Upper lobe of left lung (tissue), 6 donors: Measurements from ENCODE around the gene OR51V1. TPM values are rescaled to one million over a fixed set of nuclear protein-coding genes. Genes with fewer than 3 reads are reported as not detected.
A peak's percentile ranks its signal among the peaks of the same experiment; 100 is the strongest.

Source experiments
- ATAC-seq, 2 donors: fragments of 200-7000 bp; cut with Tn5 transposase; one replicate each; pipeline ENCODE4 v1.9.1; 2022; ENCODE audit warnings: mild to moderate bottlenecking in 2 of 2, moderate library complexity in 2 of 2; ENCODE audit not compliant: low FRiP score in 2 of 2
- DNase-seq, 2 donors: peaks; one replicate each; pipeline ENCODE4 v3.0.0-alpha.2; 2019 to 2020
- H3K27ac ChIP-seq, 4 donors: fragments of 200-600 bp; sonication (generic); one replicate each; pipeline ENCODE4 v1.5.1; 2016 to 2019
- H3K27me3 ChIP-seq, 4 donors: fragments of 200-600 bp; sonication (generic); one replicate each; pipeline ENCODE4 v1.5.1; 2017 to 2019
- H3K36me3 ChIP-seq, 4 donors: fragments of 200-600 bp; sonication (generic); one replicate each; pipeline ENCODE4 v1.5.1; 2016 to 2019
- H3K4me1 ChIP-seq, 4 donors: fragments of 200-600 bp; sonication (generic); one replicate each; pipeline ENCODE4 v1.5.1; 2018 to 2019
- H3K4me3 ChIP-seq, 4 donors: fragments of 200-600 bp; sonication (generic); one replicate each; pipeline ENCODE4 v1.5.1; 2017 to 2019; ENCODE audit warnings: mild to moderate bottlenecking in 2 of 4, moderate library complexity in 1 of 4
- H3K9me3 ChIP-seq, 4 donors: fragments of 200-600 bp; sonication (generic); one replicate each; pipeline ENCODE4 v1.5.1; 2018 to 2019
- EP300 ChIP-seq, 4 donors: sonication (generic); formaldehyde crosslinking; IDR thresholded peaks; one replicate each; pipeline ENCODE4 v1.5.1; 2017; ENCODE audit warnings: antibody characterized with exemption in 4 of 4, control low read depth in 2 of 4
- POLR2A ChIP-seq, 4 donors: fragments of 450-650 bp; IDR thresholded peaks; one replicate each; pipeline ENCODE4 v1.5.1; 2016 to 2017; ENCODE audit warnings: antibody characterized with exemption in 4 of 4, mild to moderate bottlenecking in 2 of 4
- POLR2AphosphoS5 ChIP-seq, 2 donors: sonication (generic); formaldehyde crosslinking; IDR thresholded peaks; one replicate each; pipeline ENCODE4 v1.5.1; 2017; ENCODE audit warnings: antibody characterized with exemption in 2 of 2
- WGBS, 2 donors: methylation state at CpG; one replicate each; pipeline ENCODE4 v1.1.5; 2017 to 2018; 5-methylcytosine and 5-hydroxymethylcytosine counted together
- total RNA-seq, 6 donors: library from RNA; depleted of rRNA in 4 of 6; stranded (reverse); fragments of >200 nt in 4 of 6; gene quantifications; one replicate each; pipeline versions ENCODE4 v1.1.0 to v1.2.1, GENCODE V29; 2016 to 2021
- TF ChIP-seq, protein P1 (sequence below), 6 experiments: fragments of 450-650 bp in 4 of 6; fragments of 200-600 bp in 2 of 6; sonication (generic) in 2 of 6; IDR thresholded peaks; one replicate each; pipeline ENCODE4 v1.5.1; 2016 to 2019; ENCODE audit warnings: antibody characterized with exemption in 6 of 6
- donor health status: DM: no; HTN: no; CAD: no; lungs with moderate emphysema.
- donor health status: DM: no; HTN: yes; CAD: no; lungs with severe emphysema.

OR51V1 gene
- total RNA-seq, 6 donors from 2014 or later, result not detected

DNA sequence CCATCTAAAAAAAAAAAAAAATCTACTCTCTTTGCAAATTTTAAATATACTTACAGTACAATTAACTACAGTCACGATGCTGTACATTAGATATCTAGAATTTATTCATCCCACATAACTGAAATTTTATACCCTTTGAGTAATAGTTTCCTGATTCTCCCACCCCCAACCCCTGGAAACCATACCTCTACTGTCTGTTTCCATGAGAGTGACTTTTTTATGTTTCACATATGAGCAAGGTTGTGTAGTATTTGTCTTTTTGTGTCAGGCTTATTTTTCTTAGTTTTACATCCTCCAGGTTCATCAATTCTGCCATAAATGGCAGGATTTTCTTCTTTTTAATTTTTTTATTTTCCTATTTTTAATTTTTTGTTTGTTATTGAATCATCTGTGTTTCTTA lies 23.2 kb upstream of the OR51V1 start:
- TF ChIP-seq POLR2AphosphoS5 (IDR thresholded peaks at IDR 0.05) (no peak), POLR2A (IDR thresholded peaks at IDR 0.05) (no peak), EP300 (IDR thresholded peaks at IDR 0.05) (no peak)
- TF ChIP-seq, protein P1, sequence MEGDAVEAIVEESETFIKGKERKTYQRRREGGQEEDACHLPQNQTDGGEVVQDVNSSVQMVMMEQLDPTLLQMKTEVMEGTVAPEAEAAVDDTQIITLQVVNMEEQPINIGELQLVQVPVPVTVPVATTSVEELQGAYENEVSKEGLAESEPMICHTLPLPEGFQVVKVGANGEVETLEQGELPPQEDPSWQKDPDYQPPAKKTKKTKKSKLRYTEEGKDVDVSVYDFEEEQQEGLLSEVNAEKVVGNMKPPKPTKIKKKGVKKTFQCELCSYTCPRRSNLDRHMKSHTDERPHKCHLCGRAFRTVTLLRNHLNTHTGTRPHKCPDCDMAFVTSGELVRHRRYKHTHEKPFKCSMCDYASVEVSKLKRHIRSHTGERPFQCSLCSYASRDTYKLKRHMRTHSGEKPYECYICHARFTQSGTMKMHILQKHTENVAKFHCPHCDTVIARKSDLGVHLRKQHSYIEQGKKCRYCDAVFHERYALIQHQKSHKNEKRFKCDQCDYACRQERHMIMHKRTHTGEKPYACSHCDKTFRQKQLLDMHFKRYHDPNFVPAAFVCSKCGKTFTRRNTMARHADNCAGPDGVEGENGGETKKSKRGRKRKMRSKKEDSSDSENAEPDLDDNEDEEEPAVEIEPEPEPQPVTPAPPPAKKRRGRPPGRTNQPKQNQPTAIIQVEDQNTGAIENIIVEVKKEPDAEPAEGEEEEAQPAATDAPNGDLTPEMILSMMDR (IDR thresholded peaks at IDR 0.05), result no peak
- no peak overlapping the region for H3K4me3 ChIP-seq
- no peaks in the 10 kb centered on the region for H3K27me3 ChIP-seq
- H3K36me3 ChIP-seq, result no peaks in the 10 kb centered on the region
- no peak for ATAC-seq
- no peaks in the 10 kb centered on the region for H3K9me3 ChIP-seq
- no peak overlapping the region for H3K27ac ChIP-seq
- 56 to 76% methylated on average over 1 of the region's 1 CpG for WGBS, 2 donors
- H3K4me1 ChIP-seq, result no peaks in the 10 kb centered on the region
- DNase-seq, result no peak

DNA sequence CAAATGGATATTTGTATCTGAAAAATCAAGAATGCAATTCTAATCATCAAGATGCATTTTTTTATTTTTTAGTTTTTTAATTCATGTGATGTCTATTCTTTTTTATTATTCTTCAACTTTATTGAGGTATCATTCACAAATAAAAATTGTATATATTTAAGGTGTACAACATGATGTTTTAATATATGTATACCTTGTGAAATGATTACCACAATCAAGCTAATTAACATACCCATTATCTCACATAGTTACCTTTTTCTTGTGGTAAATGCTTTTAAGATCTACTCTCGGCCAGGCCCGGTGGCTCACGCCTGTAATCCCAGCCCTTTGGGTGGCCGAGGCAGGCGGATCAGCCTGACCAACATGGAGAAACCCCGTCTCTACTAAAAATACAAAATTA lies 22.7 kb upstream of the OR51V1 start:
- Histone ChIP-seq H3K4me3 (no peak overlapping the region), H3K9me3 (no peaks in the 10 kb centered on the region), H3K4me1 (no peaks in the 10 kb centered on the region), H3K27me3 (no peaks in the 10 kb centered on the region), H3K27ac (no peak overlapping the region), H3K36me3 (no peaks in the 10 kb centered on the region)
- 93 to 94% methylated on average over 6 of the region's 6 CpGs for WGBS, 2 donors
- DNase-seq, result peak in 1 of 2 donors; percentile 37
- no peak for ATAC-seq
- TF ChIP-seq POLR2A (IDR thresholded peaks at IDR 0.05) (no peak), POLR2AphosphoS5 (IDR thresholded peaks at IDR 0.05) (no peak), EP300 (IDR thresholded peaks at IDR 0.05) (no peak)
- TF ChIP-seq, protein P1 (IDR thresholded peaks at IDR 0.05), result no peak

DNA sequence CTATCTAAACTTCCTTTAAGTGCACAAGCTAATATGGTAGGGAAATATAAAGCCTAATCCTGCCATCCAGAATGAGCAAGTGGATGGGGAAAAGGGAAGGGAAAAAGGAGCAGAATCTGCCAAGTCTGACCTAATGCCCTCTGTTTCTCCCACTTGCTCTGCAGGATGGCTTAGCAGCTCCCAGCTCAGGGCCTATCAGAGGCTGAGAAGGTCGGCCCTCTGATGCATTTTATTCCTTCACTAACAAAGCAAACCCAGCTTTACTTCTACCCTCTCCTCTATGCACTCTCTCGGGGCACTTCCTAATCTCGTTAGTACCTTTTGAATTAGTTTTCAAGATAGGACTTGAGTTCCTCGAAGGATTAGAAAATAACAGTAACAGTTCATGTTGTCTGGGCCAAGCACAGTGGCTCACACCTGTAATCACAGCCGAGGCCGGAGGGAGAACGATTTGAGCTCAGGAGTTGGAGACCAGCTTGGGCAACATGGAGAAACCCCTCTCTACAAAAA lies 9.9 kb upstream of the OR51V1 start:
- ATAC-seq, result no peak
- Histone ChIP-seq H3K4me3 (no peak overlapping the region), H3K27ac (no peak overlapping the region), H3K9me3 (no peaks in the 10 kb centered on the region), H3K36me3 (no peaks in the 10 kb centered on the region), H3K27me3 (no peaks in the 10 kb centered on the region), H3K4me1 (no peaks in the 10 kb centered on the region)
- TF ChIP-seq EP300 (IDR thresholded peaks at IDR 0.05) (no peak), POLR2A (IDR thresholded peaks at IDR 0.05) (no peak), POLR2AphosphoS5 (IDR thresholded peaks at IDR 0.05) (no peak)
- TF ChIP-seq, protein P1 (IDR thresholded peaks at IDR 0.05), result no peak
- DNase-seq, result no peak
- 62% methylated on average over 7 of the region's 7 CpGs for WGBS, 2 donors

DNA sequence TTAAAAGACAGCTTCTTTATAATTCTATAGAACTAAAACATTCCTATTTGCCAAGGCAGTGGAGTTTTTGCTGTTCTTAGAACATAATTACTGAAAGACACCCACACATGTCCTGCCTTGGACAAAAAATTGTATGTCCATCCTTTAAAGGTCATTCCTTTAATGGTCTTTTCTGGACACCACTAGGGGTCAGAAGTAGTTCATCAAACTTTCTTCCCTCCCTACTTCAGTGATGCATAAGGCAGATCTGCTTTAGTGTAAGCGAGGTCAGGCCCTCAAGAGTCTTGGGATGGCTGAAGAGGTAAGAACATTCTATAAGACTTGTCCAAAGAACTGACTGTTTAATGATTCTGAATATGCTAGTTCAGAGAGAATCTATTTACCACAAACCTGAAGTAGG lies 4.3 kb upstream of the OR51V1 start:
- H3K27ac ChIP-seq, result no peak overlapping the region
- no peaks in the 10 kb centered on the region for H3K9me3 ChIP-seq
- H3K4me1 ChIP-seq, result no peaks in the 10 kb centered on the region
- no peak for DNase-seq
- H3K4me3 ChIP-seq, result no peak overlapping the region
- no peaks in the 10 kb centered on the region for H3K36me3 ChIP-seq
- ATAC-seq, result peak in 1 of 2 donors; percentile 56
- H3K27me3 ChIP-seq, result no peaks in the 10 kb centered on the region
- TF ChIP-seq EP300 (IDR thresholded peaks at IDR 0.05) (no peak), POLR2AphosphoS5 (IDR thresholded peaks at IDR 0.05) (no peak), POLR2A (IDR thresholded peaks at IDR 0.05) (no peak)
- TF ChIP-seq, protein P1 (IDR thresholded peaks at IDR 0.05), result peak in 4 of 6 experiments; percentile 7 to 40 (median 30)
- 20 to 22% methylated on average over 1 of the region's 1 CpG for WGBS, 2 donors

DNA sequence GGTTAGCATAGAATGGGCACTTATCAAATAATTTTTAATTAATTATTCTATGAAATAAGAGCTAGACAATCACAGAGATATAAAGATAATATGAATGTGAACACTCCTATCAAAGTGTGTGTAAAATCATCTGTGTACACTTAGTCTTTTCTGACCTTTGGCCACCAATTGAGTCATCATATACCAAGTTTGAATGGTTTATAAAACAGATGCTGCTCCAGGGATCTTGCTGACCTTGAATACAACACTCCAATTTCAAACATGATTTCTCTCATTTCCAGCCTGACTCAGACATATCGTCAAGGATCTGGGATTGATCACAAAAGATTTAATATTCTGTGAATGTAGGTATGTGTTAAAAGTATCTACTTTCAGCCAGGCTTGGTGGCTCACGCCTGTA lies 2.9 kb upstream of the OR51V1 start:
- 82 to 85% methylated on average over 2 of the region's 2 CpGs for WGBS, 2 donors
- DNase-seq, result no peak

More for the DNA sequence above, 2.9 kb upstream of the OR51V1 start:
- Histone ChIP-seq H3K27me3 (no peaks in the 10 kb centered on the region), H3K27ac (no peak overlapping the region), H3K9me3 (no peaks in the 10 kb centered on the region), H3K4me3 (no peak overlapping the region), H3K4me1 (no peaks in the 10 kb centered on the region), H3K36me3 (no peaks in the 10 kb centered on the region)
- no peak for ATAC-seq
- TF ChIP-seq POLR2A (IDR thresholded peaks at IDR 0.05) (no peak), EP300 (IDR thresholded peaks at IDR 0.05) (no peak), POLR2AphosphoS5 (IDR thresholded peaks at IDR 0.05) (no peak)
- TF ChIP-seq, protein P1 (IDR thresholded peaks at IDR 0.05), result no peak
